Esophagus squamous epithelium (tissue), 4 donors: Measurements from ENCODE around the gene ZFP57.

ENCODE experiments used
- POLR2A ChIP-seq, 4 donors: fragments of 450-650 bp; IDR thresholded peaks; one replicate each; pipeline ENCODE4 v1.6.1; 2017; ENCODE audit warnings: antibody characterized with exemption in 4 of 4, mild to moderate bottlenecking in 4 of 4, moderate library complexity in 3 of 4
- TF ChIP-seq, protein P1 (sequence below), 6 experiments: fragments of 450-650 bp in 4 of 6; fragments of 200-600 bp in 2 of 6; sonication (generic) in 2 of 6; IDR thresholded peaks; one replicate each; pipeline ENCODE4 v1.5.1; 2016 to 2019; ENCODE audit warnings: antibody characterized with exemption in 6 of 6, mild to moderate bottlenecking in 4 of 6, moderate library complexity in 4 of 6

GRCh38 chr6:29625337-29625930 lies 55.5 kb downstream of the ZFP57 start:
- TF ChIP-seq, protein P1, sequence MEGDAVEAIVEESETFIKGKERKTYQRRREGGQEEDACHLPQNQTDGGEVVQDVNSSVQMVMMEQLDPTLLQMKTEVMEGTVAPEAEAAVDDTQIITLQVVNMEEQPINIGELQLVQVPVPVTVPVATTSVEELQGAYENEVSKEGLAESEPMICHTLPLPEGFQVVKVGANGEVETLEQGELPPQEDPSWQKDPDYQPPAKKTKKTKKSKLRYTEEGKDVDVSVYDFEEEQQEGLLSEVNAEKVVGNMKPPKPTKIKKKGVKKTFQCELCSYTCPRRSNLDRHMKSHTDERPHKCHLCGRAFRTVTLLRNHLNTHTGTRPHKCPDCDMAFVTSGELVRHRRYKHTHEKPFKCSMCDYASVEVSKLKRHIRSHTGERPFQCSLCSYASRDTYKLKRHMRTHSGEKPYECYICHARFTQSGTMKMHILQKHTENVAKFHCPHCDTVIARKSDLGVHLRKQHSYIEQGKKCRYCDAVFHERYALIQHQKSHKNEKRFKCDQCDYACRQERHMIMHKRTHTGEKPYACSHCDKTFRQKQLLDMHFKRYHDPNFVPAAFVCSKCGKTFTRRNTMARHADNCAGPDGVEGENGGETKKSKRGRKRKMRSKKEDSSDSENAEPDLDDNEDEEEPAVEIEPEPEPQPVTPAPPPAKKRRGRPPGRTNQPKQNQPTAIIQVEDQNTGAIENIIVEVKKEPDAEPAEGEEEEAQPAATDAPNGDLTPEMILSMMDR (IDR thresholded peaks at IDR 0.05), result no peak
- TF ChIP-seq POLR2A (IDR thresholded peaks at IDR 0.05), result no peak
